Activated CD4-positive, alpha-beta T cell treated with anti-CD3 and anti-CD28 coated beads, Interleukin-2, amount 50 U/mL, for 1 hour (primary cell): ENCODE data around the gene SSBP3.
"Not testable (repeated sequence)": the region's sequence is repeated elsewhere in the genome, so short reads cannot be mapped to it uniquely, and the experiment has no call there.

Experiments
- DNase-seq: peaks from one replicate; pipeline ENCODE4 v3.0.0-alpha.2; 2020

The SSBP3 gene

DNA sequence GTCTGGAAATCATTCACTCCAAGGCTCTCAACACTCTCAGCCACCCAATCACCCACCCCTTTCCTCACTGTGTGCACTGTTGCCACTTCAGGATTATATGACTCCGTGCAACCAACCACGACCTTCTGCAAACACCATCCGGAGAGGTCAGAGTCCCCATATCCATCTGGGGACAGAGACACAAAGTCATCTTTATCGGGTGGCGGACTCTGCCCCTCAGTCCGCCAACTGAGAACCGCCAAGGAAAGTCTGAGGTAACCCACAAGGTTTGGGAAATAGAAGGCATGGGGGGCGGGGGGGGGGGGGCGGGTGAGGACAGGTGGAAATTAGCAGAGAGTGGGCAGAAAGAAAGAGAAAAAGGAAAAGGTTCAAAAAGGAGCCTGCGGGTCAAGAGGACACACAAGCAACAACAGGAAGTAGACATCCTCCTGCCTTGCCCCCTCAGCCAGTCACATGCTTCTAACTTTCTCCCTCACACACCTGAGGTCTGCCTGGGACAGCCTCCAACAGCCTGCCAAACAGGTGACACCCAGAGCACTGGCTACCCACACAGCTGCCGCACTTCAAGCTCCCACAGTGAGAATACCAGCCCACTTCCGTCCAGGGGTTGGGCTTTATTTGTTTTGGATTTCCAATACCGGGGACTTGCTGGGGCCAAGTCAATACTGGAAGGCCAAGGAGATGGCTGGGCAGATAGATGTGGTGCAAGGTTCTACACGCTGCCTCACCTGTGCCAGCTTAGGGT is 58.1 kb downstream of the SSBP3 start:
- DNase-seq, result no peak

- no peak for DNase-seq
Measured at GRCh38 chr1:54347261-54347954, 58.8 kb downstream of the SSBP3 start.

GRCh38 chr1:54345548-54345947 is 60.6 kb downstream of the SSBP3 start:
- DNase-seq, result not testable (repeated sequence)

- no peak for DNase-seq
Measured at GRCh38 chr1:54345116-54345515, 61.1 kb downstream of the SSBP3 start.

DNA sequence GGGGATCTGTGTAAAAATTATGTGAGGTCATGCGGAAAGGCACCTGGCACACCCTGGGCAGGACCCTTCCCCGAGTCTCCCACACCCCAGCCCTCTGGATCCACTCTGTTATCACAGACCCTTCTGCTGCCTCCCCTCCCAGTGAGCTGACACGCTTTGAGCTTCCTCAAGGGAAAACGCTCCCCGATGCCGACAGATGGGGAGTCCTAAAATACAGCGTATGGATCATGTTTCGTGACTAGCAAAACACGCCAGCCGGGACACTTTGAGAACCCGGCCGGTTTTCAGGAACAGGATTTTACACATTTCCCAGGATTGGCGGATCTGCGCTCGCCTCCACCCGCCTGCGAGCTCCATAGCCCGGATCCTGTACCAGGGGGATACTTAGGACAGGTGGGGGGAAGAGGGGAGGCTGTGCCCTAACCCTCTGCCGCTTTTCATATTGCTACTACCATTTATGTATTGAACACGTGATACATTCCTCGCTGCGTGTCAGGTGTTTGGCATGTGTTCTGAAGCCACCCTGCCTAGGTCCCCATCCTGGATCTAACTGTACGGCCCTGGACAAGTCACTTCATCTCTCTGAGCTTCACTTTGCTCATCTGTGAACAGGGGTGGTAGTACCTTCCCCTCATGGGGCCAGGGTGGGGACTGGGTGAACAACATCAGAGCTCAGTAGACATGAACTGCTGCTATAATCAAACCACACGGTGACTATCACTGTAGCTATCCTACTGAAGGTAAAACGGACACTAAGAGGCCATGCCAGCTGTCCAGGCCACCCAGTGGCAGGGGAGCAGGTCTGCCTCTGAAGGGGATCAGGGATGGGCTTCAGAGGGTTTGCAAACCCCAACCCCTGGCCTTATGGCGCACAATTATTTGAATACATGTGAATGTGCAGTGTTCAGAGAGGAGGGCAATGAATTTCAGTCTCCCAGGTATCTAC is 63.2 kb downstream of the SSBP3 start:
- DNase-seq, result no peak

GRCh38 chr1:54342288-54342687 is 63.9 kb downstream of the SSBP3 start:
- no peak for DNase-seq

DNA sequence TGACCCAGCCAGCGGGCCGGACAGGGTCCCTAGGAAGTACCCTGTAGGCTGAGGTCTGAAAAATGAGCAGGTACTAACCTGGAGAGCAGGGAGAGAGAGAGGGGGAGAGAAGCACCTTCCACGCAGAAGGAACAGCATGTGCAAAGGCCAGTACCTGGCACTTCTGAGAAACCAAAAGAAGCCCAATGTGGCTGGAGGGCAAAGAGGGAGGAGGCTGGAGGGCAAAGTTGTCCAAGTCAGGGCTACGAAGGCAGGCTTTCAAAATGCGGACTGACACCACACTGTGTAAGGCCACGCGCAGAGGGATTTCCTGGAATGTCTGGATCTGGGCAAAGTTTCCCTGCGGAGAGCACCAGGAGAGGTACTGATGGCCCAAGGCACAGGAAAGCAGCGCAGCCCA is 64.4 kb downstream of the SSBP3 start:
- no peak for DNase-seq

GRCh38 chr1:54340878-54341277 is 65.3 kb downstream of the SSBP3 start:
- DNase-seq, result no peak

DNA sequence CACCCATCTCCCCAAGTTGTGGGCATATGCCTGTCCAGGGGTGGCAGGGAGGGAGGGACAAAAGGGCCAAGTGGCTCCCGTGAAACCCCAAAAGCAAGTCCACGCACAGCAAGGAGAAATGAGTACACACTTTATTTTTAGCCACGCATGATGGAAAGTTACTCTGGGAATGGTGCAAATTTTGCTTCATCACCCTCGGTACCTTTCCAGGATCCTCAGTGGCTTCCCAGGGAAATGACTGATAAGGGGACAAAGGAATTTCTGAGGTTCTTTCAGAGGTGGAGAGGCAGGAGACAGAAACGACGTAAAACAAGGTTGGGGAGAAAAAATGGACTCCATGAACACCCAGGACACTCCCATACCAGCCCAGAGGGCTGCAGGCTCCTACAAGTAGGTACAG is 65.8 kb downstream of the SSBP3 start:
- no peak for DNase-seq

- no peak for DNase-seq
Measured at GRCh38 chr1:54339126-54339525, 67.1 kb downstream of the SSBP3 start.

- DNase-seq, result no peak
Measured at GRCh38 chr1:54338464-54338863, 67.7 kb downstream of the SSBP3 start.

GRCh38 chr1:54337928-54338327 is 68.3 kb downstream of the SSBP3 start:
- no peak for DNase-seq

DNA sequence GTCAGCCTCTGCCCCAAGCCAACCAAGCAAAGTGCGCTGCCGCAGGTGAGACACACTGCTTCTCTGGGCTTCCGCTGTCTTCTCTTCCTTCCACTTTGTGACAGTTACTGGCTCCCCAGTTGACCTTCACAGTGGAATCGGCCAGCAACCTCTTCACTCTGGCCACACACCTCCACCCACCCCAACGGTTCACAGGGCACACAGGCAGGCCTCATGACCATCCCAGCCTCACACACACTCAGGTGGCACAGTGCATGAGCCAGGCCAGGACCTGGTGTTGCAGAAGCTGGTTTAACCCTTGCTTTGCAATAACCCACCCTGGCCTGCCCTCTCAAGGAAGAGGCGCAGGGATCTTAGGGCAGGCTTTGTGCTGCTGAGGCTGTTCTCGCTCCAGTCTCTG is 69.2 kb downstream of the SSBP3 start:
- no peak for DNase-seq

- DNase-seq, result no peak
Measured at GRCh38 chr1:54336116-54336515, 70.1 kb downstream of the SSBP3 start.

DNA sequence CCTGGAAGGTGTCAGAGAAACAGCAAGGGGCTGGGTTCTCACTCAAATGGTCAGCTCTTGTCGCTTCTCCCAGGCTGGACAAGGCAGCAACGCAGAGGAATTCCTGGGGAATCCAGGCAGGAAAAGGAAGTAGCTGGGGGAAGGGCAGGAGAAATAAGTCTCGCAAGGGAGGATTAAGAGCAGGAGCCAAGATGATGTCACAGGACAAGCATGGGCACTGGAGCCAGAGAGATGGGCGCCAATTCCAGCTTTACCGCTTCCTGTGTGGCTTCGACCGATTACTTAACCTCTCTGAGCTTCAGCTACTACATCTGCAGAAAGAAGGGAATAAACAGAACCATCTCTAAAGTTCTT is 70.5 kb downstream of the SSBP3 start:
- DNase-seq, result no peak

GRCh38 chr1:54335011-54335754 is 71.0 kb downstream of the SSBP3 start:
- DNase-seq, result no peak

DNA sequence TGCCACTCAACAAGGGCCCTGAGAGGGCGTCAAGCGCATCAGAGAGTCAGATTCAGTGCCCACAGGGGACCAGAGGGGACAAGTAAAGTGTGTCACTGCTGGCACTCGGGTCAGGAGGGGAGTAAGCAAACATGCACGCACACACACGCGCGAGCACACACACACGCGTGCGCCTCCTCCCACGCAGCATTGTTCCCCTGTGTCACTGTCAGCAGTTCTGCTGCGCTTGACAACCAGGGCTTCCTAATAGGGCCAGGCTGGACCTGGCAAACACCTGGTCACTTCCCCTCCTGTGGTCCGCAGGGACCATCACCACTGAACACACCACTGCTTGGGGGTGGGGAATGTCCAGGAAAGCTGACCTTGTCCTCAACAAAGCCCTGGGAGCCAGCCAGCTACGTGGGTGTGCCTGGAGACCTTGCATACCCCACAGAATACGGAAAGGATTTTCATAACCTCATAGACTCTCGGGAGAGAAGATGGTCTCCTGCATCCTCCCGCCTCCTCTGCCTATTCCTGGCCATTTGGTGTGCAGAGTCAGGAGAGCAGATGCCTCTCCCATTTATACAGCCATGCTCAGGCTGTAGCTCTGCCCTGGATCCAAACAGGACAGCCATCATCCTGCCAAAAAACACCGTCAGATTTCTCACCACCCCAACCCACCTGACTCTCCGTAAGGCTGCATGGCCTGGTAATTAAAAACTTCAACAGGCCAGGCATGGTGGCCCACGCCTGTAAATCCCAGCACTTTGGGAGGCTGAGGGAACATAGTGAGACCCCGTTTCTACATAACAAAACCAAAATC is 73.2 kb downstream of the SSBP3 start:
- DNase-seq, result no peak

DNA sequence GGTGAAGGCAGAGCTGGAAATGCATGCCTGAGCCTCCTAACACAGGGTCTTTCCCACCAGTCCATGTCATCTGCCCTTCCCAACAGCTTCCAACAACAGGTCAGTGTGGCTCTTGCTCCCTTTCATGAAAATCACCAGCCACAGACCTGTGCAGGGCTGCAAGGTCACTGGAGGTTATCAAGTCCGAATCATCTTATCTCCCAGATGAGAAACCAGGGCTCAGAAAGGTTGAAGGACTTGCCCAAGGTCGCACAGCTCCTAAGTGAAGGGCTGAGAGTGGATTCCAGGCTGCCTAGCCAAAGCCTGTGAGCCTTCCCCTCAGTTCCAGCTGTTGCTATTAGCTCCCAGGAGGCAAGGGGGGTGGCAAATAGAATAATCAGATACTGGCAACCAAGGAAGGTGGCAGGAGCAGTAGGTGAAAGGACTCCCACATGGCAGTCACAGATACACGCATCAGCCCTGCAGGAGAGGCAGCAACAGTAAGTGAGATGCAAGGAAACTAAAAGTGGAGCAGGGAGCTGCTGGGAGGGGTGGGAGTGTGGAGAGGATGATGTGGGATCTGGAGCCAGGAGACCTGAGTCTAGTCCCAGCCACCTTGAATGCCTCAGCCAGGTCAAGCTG is 74.2 kb downstream of the SSBP3 start:
- DNase-seq, result no peak

- DNase-seq, result no peak
Measured at GRCh38 chr1:54331091-54331772, 75.0 kb downstream of the SSBP3 start.

GRCh38 chr1:54329312-54330003 is 76.7 kb downstream of the SSBP3 start:
- DNase-seq, result no peak
